Measurements from ENCODE around the gene KLHL40.

KLHL40 gene, protein sequence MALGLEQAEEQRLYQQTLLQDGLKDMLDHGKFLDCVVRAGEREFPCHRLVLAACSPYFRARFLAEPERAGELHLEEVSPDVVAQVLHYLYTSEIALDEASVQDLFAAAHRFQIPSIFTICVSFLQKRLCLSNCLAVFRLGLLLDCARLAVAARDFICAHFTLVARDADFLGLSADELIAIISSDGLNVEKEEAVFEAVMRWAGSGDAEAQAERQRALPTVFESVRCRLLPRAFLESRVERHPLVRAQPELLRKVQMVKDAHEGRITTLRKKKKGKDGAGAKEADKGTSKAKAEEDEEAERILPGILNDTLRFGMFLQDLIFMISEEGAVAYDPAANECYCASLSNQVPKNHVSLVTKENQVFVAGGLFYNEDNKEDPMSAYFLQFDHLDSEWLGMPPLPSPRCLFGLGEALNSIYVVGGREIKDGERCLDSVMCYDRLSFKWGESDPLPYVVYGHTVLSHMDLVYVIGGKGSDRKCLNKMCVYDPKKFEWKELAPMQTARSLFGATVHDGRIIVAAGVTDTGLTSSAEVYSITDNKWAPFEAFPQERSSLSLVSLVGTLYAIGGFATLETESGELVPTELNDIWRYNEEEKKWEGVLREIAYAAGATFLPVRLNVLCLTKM

DNA sequence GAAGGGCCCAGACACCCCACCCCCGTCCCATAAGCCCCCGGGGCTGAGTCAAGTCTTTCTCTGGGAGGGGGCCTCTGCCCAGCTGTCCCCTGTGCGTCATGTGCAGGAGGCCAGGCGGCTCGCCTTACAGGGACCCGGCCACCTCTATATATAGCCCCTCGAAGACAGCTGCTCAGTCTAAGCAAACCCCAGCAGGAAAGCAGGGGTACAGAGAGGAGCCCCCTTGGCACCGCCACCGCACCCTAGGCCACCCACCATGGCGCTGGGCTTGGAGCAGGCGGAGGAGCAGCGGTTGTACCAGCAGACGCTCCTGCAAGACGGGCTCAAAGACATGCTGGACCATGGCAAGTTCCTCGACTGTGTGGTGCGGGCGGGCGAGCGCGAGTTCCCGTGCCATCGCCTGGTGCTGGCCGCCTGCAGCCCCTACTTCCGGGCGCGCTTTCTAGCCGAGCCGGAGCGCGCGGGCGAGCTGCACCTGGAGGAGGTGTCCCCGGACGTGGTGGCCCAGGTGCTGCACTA, at the start of gene KLHL40:
Gene KLHL40, plus strand, starts transcription at position 175 of the 519 bp plus-strand sequence. Its CDS starts 82 bp downstream, at position 257.
- Histone ChIP-seq H3K9me3 (ENCODE audit: control insufficient read depth, insufficient read depth, low read length) (no peaks in the 10 kb centered on the region), H3K9ac (ENCODE audit: low read depth, low read length) (no peak within 1 kb of the TSS), H3K4me3 (ENCODE audit: low read depth, low read length) (no peak within 1 kb of the TSS), H3K4me1 (ENCODE audit: control insufficient read depth, insufficient read depth, low read length) (peaks cover 2% of the 10 kb centered on the region), H3K36me3 (ENCODE audit: control insufficient read depth, insufficient read depth, low read length) (no peaks in the 10 kb centered on the region), H3K27me3 (ENCODE audit: control insufficient read depth, insufficient read depth, low read length) (no peaks in the 10 kb centered on the region)

DNA sequence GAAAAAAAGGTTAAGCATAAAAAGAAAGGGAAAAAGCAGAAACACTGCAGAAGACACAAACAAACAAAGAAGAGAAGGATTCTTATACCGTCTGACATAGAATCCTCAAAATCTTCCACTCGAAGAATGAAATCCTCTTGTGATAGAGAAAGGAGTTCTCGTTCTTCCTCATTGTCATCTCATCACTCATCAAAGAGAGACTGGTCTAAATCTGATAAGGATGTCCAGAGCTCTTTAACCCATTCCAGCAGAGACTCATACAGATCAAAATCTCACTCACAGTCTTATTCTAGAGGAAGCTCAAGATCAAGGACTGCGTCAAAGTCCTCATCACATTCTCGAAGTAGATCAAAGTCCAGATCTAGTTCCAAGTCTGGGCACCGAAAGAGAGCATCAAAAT, 48.3 kb upstream of the KLHL40 start:
- H3K27me3 ChIP-seq (ENCODE audit: control insufficient read depth, insufficient read depth, low read length): no peaks in the 10 kb centered on the region
- no peaks in the 10 kb centered on the region for H3K9me3 ChIP-seq (ENCODE audit: control insufficient read depth, insufficient read depth, low read length)
- no peak overlapping the region for H3K9ac ChIP-seq (ENCODE audit: low read depth, low read length)
- H3K36me3 ChIP-seq (ENCODE audit: control insufficient read depth, insufficient read depth, low read length): peaks cover 66% of the 10 kb centered on the region
- H3K4me1 ChIP-seq (ENCODE audit: control insufficient read depth, insufficient read depth, low read length): no peaks in the 10 kb centered on the region
- H3K4me3 ChIP-seq (ENCODE audit: low read depth, low read length): no peak overlapping the region

DNA sequence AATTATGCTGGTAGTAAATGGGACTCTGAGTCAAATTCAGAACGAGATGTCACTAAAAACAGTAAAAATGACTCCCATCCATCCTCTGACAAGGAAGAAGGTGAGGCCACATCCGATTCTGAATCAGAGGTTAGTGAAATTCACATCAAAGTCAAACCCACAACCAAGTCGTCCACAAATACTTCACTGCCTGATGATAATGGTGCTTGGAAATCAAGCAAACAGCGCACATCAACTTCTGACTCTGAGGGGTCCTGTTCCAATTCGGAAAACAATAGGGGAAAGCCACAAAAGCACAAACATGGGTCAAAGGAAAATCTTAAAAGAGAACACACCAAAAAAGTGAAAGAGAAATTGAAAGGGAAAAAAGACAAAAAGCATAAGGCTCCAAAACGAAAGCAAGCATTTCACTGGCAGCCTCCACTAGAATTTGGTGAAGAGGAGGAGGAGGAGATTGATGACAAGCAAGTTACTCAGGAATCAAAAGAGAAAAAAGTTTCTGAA, 46.9 kb upstream of the KLHL40 start:
- no peaks in the 10 kb centered on the region for H3K4me1 ChIP-seq (ENCODE audit: control insufficient read depth, insufficient read depth, low read length)
- no peak overlapping the region for H3K9ac ChIP-seq (ENCODE audit: low read depth, low read length)
- no peaks in the 10 kb centered on the region for H3K27me3 ChIP-seq (ENCODE audit: control insufficient read depth, insufficient read depth, low read length)
- peaks cover 74% of the 10 kb centered on the region for H3K36me3 ChIP-seq (ENCODE audit: control insufficient read depth, insufficient read depth, low read length)
- no peaks in the 10 kb centered on the region for H3K9me3 ChIP-seq (ENCODE audit: control insufficient read depth, insufficient read depth, low read length)
- no peak overlapping the region for H3K4me3 ChIP-seq (ENCODE audit: low read depth, low read length)

DNA sequence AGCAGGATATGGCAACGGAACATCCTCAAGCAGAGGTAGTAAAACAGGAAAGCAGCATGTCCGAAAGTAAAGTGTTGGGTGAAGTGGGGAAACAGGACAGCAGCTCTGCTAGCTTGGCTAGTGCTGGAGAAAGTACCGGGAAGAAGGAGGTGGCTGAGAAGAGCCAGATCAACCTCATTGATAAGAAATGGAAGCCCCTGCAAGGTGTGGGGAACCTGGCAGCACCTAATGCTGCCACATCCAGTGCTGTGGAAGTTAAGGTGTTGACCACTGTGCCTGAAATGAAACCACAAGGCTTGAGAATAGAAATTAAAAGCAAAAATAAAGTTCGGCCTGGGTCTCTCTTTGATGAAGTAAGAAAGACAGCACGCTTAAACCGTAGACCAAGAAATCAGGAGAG, 46.1 kb upstream of the KLHL40 start:
- no peak overlapping the region for H3K4me3 ChIP-seq (ENCODE audit: low read depth, low read length)
- H3K9me3 ChIP-seq (ENCODE audit: control insufficient read depth, insufficient read depth, low read length): no peaks in the 10 kb centered on the region
- H3K9ac ChIP-seq (ENCODE audit: low read depth, low read length): no peak overlapping the region
- H3K36me3 ChIP-seq (ENCODE audit: control insufficient read depth, insufficient read depth, low read length): peaks cover 68% of the 10 kb centered on the region
- no peaks in the 10 kb centered on the region for H3K4me1 ChIP-seq (ENCODE audit: control insufficient read depth, insufficient read depth, low read length)
- no peaks in the 10 kb centered on the region for H3K27me3 ChIP-seq (ENCODE audit: control insufficient read depth, insufficient read depth, low read length)

DNA sequence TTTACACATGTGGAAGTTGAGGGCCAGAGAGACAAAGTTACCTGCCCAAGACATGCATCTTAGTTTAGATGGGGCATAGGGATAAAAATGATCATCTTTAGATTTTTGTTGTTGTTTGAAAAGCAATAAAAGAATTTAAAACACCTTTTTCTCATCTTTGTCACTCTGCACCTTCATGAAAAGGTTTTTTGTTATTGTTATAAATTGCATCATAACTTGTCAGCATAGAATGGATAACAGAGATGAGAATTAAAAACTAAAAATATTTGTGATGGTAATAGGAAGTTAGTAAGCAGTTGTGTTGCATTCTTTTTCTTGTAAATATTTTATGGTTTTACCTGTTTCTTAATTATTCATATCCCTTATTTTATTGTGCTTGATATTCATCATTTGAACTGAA, 45.2 kb upstream of the KLHL40 start:
- Histone ChIP-seq H3K36me3 (ENCODE audit: control insufficient read depth, insufficient read depth, low read length) (peaks cover 74% of the 10 kb centered on the region), H3K4me1 (ENCODE audit: control insufficient read depth, insufficient read depth, low read length) (no peaks in the 10 kb centered on the region), H3K4me3 (ENCODE audit: low read depth, low read length) (no peak overlapping the region), H3K9ac (ENCODE audit: low read depth, low read length) (no peak overlapping the region), H3K9me3 (ENCODE audit: control insufficient read depth, insufficient read depth, low read length) (no peaks in the 10 kb centered on the region), H3K27me3 (ENCODE audit: control insufficient read depth, insufficient read depth, low read length) (no peaks in the 10 kb centered on the region)

DNA sequence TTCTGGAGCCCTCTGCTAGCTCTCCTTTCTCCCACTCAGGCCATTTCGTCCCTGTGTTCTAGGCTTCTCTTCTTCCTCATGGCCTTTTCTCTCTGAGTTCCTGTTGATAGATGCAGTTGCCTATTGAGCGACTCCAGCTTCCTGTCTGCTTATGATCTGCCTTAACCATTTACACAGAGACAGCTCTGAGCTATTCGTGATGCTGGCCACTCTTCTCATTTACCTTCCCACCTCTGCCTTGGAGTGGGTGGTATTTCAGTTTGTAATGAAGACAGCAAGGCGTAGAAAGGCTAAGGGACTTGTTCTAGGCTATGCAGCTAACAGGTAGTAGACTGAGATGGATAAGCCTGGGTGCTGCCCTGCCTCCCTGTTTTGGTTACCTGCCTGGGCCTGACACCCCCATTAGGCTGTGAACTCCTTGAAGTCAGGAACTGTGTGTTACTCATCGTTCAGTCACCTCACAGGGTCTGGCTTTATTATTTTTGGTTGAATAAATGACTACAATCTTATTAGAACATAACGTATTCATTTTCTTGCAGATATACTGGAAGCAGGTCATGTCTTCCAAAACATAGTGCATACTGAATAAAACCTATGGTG, 44.5 kb upstream of the KLHL40 start:
- Histone ChIP-seq H3K9me3 (ENCODE audit: control insufficient read depth, insufficient read depth, low read length) (no peaks in the 10 kb centered on the region), H3K27me3 (ENCODE audit: control insufficient read depth, insufficient read depth, low read length) (no peaks in the 10 kb centered on the region), H3K9ac (ENCODE audit: low read depth, low read length) (no peak overlapping the region), H3K36me3 (ENCODE audit: control insufficient read depth, insufficient read depth, low read length) (peaks cover 72% of the 10 kb centered on the region), H3K4me1 (ENCODE audit: control insufficient read depth, insufficient read depth, low read length) (no peaks in the 10 kb centered on the region), H3K4me3 (ENCODE audit: low read depth, low read length) (no peak overlapping the region)

DNA sequence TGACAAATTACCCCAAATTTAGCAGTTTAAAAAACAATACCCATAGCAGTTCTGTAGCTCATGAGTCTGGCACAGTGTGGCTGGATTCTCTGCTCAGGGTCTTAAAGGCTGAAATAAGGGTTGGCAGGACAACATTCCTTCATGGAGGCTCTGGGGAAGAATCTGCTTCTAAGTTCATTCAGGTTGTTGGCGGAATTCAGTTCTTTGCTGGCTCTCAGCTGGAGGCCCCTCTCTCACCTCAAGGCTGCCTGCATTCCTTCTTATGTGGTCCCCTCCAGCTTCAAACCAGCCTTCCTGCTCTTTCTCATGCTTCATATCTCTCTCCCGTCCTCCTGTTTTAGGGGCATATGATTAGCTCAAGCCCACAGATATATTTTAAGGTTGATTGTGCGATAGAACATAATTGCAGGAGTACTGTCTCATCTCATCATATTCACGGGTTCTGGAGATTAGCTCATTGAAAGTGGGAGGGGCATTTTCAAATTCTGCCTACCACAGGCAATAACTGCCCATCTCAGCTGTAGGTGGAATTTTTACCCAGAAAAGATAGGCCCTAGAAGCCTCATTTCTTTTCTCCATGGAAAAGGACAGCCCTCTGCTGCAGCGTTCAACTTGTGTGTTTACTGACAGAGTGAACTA, 37.4 kb upstream of the KLHL40 start:
- no peaks in the 10 kb centered on the region for H3K27me3 ChIP-seq (ENCODE audit: control insufficient read depth, insufficient read depth, low read length)
- H3K4me3 ChIP-seq (ENCODE audit: low read depth, low read length): no peak overlapping the region
- no peak overlapping the region for H3K9ac ChIP-seq (ENCODE audit: low read depth, low read length)
- H3K4me1 ChIP-seq (ENCODE audit: control insufficient read depth, insufficient read depth, low read length): peaks cover 3% of the 10 kb centered on the region
- no peaks in the 10 kb centered on the region for H3K9me3 ChIP-seq (ENCODE audit: control insufficient read depth, insufficient read depth, low read length)
- H3K36me3 ChIP-seq (ENCODE audit: control insufficient read depth, insufficient read depth, low read length): peaks cover 14% of the 10 kb centered on the region

DNA sequence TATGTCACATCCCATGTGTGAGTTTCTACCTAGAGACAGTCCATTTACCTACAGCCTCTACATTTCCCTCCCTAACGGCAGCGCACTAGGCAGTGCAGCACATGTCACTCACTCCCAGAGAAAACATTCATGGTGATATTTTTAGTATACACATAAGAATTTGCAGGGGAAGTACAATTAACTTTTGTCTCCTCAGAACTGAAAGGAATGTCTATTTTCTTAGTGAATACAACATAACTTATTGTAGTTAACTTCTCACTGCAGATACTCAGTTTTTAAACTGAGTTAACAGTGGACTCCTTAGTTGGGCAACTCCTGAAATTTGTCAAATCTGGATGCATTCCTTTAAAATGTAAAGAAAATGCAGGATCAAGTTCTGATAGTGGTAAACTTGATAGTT, 36.3 kb upstream of the KLHL40 start:
- peaks cover 8% of the 10 kb centered on the region for H3K4me1 ChIP-seq (ENCODE audit: control insufficient read depth, insufficient read depth, low read length)
- no peaks in the 10 kb centered on the region for H3K27me3 ChIP-seq (ENCODE audit: control insufficient read depth, insufficient read depth, low read length)
- no peak overlapping the region for H3K9ac ChIP-seq (ENCODE audit: low read depth, low read length)
- H3K36me3 ChIP-seq (ENCODE audit: control insufficient read depth, insufficient read depth, low read length): peaks cover 11% of the 10 kb centered on the region
- no peaks in the 10 kb centered on the region for H3K9me3 ChIP-seq (ENCODE audit: control insufficient read depth, insufficient read depth, low read length)
- no peak overlapping the region for H3K4me3 ChIP-seq (ENCODE audit: low read depth, low read length)

DNA sequence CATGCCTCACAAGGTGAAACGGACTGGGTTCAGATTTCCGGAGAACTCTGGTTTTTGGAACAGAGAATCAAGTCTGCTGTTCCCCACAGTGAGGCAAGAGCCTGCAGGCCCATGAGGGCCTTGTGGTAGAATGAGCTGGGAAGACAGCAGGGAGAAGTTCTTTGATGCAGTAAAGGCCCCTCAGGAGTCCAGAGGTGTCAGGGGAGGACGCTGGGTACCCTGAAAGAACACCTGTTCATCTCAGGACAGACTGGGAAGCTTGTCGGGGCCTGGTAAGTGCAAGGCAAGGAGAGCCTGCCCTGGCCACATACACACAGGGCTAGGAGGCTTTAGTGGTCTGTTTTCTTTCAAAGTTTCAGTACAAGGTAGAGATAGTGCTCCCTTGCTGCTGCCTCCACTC, 35.6 kb upstream of the KLHL40 start:
- no peaks in the 10 kb centered on the region for H3K27me3 ChIP-seq (ENCODE audit: control insufficient read depth, insufficient read depth, low read length)
- H3K4me1 ChIP-seq (ENCODE audit: control insufficient read depth, insufficient read depth, low read length): peaks cover 8% of the 10 kb centered on the region
- H3K36me3 ChIP-seq (ENCODE audit: control insufficient read depth, insufficient read depth, low read length): peaks cover 6% of the 10 kb centered on the region
- H3K9ac ChIP-seq (ENCODE audit: low read depth, low read length): no peak overlapping the region
- H3K4me3 ChIP-seq (ENCODE audit: low read depth, low read length): no peak overlapping the region
- no peaks in the 10 kb centered on the region for H3K9me3 ChIP-seq (ENCODE audit: control insufficient read depth, insufficient read depth, low read length)

DNA sequence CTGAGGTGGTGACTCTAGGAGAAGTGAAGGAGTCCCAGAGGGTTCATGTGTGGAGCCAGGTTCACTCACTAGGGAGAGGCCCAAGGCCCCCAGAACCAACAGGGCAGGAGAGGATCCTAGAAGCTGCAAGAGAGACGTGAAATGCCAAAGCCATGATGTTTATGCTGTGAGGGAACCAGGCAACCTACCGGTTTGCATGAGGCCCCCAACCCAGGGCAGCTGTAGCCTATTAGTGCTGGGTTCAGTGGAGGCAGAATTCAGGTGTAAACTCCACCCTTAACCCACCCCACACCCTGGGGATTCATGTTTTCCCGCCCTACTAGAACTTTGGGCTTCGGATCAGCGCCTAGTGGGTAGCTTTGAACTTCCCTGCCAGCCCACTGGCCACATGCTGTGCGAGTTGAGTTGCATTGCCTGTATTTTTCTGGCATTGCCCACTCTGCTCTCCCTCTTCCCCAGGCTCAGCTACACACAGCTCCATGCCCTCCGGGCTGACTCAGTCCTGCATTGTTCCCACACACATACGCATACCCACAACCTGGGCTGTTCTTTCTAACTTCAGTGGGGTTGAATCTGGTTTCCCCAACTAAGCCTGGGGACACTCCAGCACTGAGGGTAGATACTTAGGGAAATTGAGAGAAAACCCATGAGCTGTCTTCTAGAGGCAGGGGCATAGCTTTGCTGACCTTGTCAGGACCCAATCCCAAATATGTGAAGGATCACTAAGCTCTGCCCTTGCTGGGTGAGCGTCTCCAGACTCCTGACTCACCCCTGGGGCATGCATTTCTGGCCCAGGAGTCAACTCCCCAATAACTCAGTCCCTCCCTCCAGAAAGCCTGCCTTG, 33.9 kb upstream of the KLHL40 start:
- no peak overlapping the region for H3K9ac ChIP-seq (ENCODE audit: low read depth, low read length)
- H3K4me1 ChIP-seq (ENCODE audit: control insufficient read depth, insufficient read depth, low read length): peaks cover 12% of the 10 kb centered on the region
- no peaks in the 10 kb centered on the region for H3K36me3 ChIP-seq (ENCODE audit: control insufficient read depth, insufficient read depth, low read length)
- H3K9me3 ChIP-seq (ENCODE audit: control insufficient read depth, insufficient read depth, low read length): no peaks in the 10 kb centered on the region
- H3K27me3 ChIP-seq (ENCODE audit: control insufficient read depth, insufficient read depth, low read length): no peaks in the 10 kb centered on the region
- H3K4me3 ChIP-seq (ENCODE audit: low read depth, low read length): no peak overlapping the region

DNA sequence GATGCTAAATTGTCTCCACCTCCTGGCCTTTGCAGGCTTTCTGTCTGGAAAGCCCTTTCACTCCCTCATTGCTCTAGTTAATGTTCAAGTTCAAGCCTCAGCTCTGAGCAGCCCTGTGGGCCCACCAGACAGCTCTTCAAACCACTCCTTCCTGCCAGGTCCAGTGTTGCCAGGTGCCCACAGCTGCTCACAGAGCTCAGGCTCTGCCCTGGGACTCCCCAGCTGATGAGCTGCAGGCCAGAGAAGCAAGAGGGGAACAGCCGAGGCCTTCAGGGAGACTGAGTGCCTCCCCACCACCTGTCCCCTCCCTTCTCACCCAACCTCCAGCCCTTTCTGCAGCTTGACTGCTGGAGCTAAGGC, 33.1 kb upstream of the KLHL40 start:
- Histone ChIP-seq H3K4me1 (ENCODE audit: control insufficient read depth, insufficient read depth, low read length) (peaks cover 12% of the 10 kb centered on the region), H3K9ac (ENCODE audit: low read depth, low read length) (no peak overlapping the region), H3K9me3 (ENCODE audit: control insufficient read depth, insufficient read depth, low read length) (no peaks in the 10 kb centered on the region), H3K36me3 (ENCODE audit: control insufficient read depth, insufficient read depth, low read length) (no peaks in the 10 kb centered on the region), H3K27me3 (ENCODE audit: control insufficient read depth, insufficient read depth, low read length) (no peaks in the 10 kb centered on the region), H3K4me3 (ENCODE audit: low read depth, low read length) (no peak overlapping the region)
